Vagina (tissue), 2 donors: ENCODE results near the gene MAST2.

ENCODE experiments used
- POLR2A ChIP-seq, 2 donors: fragments of 450-650 bp; IDR thresholded peaks; one replicate each; pipeline ENCODE4 v1.6.1; 2017; ENCODE audit warnings: antibody characterized with exemption in 2 of 2, mild to moderate bottlenecking in 2 of 2, moderate library complexity in 2 of 2
- TF ChIP-seq, protein P1 (sequence below), 3 experiments: fragments of 450-650 bp in 2 of 3; fragments of 200-600 bp in 1 of 3; sonication (generic) in 1 of 3; IDR thresholded peaks; one replicate each; pipeline ENCODE4 v1.5.1; 2017 to 2019; ENCODE audit warnings: antibody characterized with exemption in 3 of 3, mild to moderate bottlenecking in 2 of 3, moderate library complexity in 2 of 3

DNA sequence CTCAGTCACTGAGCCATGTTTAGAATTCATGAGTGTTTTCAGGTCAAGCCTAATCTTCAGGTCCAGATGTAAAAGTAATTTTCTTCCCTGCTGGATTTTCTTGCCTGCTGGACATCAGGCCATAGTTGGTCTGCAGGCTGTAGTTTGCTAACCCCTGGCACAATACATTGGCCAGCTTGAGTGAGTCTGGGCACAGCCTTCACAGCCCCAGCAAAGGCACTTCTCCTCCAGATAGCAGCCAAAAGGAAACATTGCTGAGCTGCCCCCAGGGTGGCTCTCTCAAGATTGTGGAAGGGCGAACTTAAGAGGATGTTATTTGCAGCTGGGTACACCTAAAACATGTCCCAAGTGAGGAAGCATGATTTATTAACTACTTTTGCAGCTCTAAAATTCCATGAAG lies 202.2 kb downstream of the MAST2 start:
- TF ChIP-seq, protein P1, sequence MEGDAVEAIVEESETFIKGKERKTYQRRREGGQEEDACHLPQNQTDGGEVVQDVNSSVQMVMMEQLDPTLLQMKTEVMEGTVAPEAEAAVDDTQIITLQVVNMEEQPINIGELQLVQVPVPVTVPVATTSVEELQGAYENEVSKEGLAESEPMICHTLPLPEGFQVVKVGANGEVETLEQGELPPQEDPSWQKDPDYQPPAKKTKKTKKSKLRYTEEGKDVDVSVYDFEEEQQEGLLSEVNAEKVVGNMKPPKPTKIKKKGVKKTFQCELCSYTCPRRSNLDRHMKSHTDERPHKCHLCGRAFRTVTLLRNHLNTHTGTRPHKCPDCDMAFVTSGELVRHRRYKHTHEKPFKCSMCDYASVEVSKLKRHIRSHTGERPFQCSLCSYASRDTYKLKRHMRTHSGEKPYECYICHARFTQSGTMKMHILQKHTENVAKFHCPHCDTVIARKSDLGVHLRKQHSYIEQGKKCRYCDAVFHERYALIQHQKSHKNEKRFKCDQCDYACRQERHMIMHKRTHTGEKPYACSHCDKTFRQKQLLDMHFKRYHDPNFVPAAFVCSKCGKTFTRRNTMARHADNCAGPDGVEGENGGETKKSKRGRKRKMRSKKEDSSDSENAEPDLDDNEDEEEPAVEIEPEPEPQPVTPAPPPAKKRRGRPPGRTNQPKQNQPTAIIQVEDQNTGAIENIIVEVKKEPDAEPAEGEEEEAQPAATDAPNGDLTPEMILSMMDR (IDR thresholded peaks at IDR 0.05), result no peak
- no peak for TF ChIP-seq POLR2A (IDR thresholded peaks at IDR 0.05)
